Measurements from ENCODE around the gene SEMA3G.

Gene SEMA3G

DNA sequence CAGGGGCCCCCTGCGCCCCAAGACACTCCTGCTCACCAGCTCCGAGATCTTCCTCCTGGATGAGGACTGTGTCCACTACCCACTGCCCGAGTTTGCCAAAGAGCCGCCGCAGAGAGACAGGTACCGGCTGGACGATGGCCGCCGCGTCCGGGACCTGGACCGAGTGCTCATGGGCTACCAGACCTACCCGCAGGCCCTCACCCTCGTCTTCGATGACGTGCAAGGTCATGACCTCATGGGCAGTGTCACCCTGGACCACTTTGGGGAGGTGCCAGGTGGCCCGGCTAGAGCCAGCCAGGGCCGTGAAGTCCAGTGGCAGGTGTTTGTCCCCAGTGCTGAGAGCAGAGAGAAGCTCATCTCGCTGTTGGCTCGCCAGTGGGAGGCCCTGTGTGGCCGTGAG lies 47.2 kb upstream of the SEMA3G start:
- Histone ChIP-seq H3K4me2 (ENCODE audit: insufficient read depth, low read length) (no peak overlapping the region), H3K27me3 (ENCODE audit: insufficient read depth, low read length, poor library complexity) (no peaks in the 10 kb centered on the region), H2AFZ (ENCODE audit: low read depth, low read length) (no peak overlapping the region), H3K79me2 (ENCODE audit: insufficient read depth, low read length) (no peaks in the 10 kb centered on the region), H3K4me3 (ENCODE audit: low read depth in 1 of 2, low read length in 2 of 2) (no peak overlapping the region), H3K27ac (ENCODE audit: low read length) (no peak overlapping the region), H4K20me1 (ENCODE audit: insufficient read depth, low read length) (peaks cover 15% of the 10 kb centered on the region), H3K36me3 (ENCODE audit: insufficient read depth, low read length) (peaks cover 63% of the 10 kb centered on the region), H3K4me1 (ENCODE audit: insufficient read depth, low read length) (no peaks in the 10 kb centered on the region), H3K9ac (ENCODE audit: low read depth, low read length) (no peak overlapping the region), H3K9me3 (ENCODE audit: insufficient read depth, low read length, severe bottlenecking) (no peaks in the 10 kb centered on the region)
- no peak for TF ChIP-seq EZH2 (IDR thresholded peaks at IDR 0.05; ENCODE audit: borderline replicate concordance, low read depth, low read length, severe bottlenecking)
- TF ChIP-seq, protein P1, sequence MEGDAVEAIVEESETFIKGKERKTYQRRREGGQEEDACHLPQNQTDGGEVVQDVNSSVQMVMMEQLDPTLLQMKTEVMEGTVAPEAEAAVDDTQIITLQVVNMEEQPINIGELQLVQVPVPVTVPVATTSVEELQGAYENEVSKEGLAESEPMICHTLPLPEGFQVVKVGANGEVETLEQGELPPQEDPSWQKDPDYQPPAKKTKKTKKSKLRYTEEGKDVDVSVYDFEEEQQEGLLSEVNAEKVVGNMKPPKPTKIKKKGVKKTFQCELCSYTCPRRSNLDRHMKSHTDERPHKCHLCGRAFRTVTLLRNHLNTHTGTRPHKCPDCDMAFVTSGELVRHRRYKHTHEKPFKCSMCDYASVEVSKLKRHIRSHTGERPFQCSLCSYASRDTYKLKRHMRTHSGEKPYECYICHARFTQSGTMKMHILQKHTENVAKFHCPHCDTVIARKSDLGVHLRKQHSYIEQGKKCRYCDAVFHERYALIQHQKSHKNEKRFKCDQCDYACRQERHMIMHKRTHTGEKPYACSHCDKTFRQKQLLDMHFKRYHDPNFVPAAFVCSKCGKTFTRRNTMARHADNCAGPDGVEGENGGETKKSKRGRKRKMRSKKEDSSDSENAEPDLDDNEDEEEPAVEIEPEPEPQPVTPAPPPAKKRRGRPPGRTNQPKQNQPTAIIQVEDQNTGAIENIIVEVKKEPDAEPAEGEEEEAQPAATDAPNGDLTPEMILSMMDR (IDR thresholded peaks at IDR 0.05; ENCODE audit: borderline replicate concordance, extremely low read depth, low read length, poor library complexity, severe bottlenecking) = no peak
- no peak for DNase-seq
- ATAC-seq (ENCODE audit: insufficient read depth, low read depth) = no peak

DNA sequence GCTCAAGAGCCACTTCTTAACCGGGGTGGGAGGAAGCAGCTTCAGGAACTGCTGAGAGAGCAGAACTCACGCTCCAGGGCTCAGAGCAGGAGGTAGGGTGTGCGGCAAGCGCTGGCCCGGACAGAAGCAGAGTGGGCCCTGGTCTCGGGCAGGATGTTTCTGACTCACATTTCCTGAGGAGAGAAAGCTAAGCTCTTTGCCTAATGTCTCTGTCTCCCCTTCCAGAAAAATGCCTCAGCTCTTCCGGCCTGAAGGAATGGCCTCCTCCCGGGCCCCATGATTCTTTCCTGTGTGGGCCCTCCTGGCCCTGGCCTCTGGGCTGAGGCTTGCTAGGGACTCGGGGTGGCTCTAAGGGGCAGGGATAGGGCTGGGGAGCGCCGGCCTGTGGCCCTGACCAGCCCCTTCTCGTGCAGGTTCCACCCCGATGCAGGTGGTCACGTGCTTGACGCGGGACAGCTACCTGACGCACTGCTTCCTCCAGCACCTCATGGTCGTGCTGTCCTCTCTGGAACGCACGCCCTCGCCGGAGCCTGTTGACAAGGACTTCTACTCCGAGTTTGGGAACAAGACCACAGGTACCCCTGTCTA lies 46.1 kb upstream of the SEMA3G start:
- Histone ChIP-seq H3K9ac (ENCODE audit: low read depth, low read length) (no peak overlapping the region), H3K36me3 (ENCODE audit: insufficient read depth, low read length) (peaks cover 74% of the 10 kb centered on the region), H3K4me1 (ENCODE audit: insufficient read depth, low read length) (no peaks in the 10 kb centered on the region), H2AFZ (ENCODE audit: low read depth, low read length) (no peak overlapping the region), H3K27ac (ENCODE audit: low read length) (no peak overlapping the region), H3K4me2 (ENCODE audit: insufficient read depth, low read length) (no peak overlapping the region), H3K79me2 (ENCODE audit: insufficient read depth, low read length) (no peaks in the 10 kb centered on the region), H3K9me3 (ENCODE audit: insufficient read depth, low read length, severe bottlenecking) (no peaks in the 10 kb centered on the region), H3K4me3 (ENCODE audit: low read depth in 1 of 2, low read length in 2 of 2) (no peak overlapping the region), H4K20me1 (ENCODE audit: insufficient read depth, low read length) (peaks cover 15% of the 10 kb centered on the region), H3K27me3 (ENCODE audit: insufficient read depth, low read length, poor library complexity) (no peaks in the 10 kb centered on the region)
- DNase-seq (no peak), ATAC-seq (ENCODE audit: insufficient read depth, low read depth) (no peak)
- TF ChIP-seq, protein P1 (IDR thresholded peaks at IDR 0.05; ENCODE audit: borderline replicate concordance, extremely low read depth, low read length, poor library complexity, severe bottlenecking) = no peak
- TF ChIP-seq EZH2 (IDR thresholded peaks at IDR 0.05; ENCODE audit: borderline replicate concordance, low read depth, low read length, severe bottlenecking) = no peak

DNA sequence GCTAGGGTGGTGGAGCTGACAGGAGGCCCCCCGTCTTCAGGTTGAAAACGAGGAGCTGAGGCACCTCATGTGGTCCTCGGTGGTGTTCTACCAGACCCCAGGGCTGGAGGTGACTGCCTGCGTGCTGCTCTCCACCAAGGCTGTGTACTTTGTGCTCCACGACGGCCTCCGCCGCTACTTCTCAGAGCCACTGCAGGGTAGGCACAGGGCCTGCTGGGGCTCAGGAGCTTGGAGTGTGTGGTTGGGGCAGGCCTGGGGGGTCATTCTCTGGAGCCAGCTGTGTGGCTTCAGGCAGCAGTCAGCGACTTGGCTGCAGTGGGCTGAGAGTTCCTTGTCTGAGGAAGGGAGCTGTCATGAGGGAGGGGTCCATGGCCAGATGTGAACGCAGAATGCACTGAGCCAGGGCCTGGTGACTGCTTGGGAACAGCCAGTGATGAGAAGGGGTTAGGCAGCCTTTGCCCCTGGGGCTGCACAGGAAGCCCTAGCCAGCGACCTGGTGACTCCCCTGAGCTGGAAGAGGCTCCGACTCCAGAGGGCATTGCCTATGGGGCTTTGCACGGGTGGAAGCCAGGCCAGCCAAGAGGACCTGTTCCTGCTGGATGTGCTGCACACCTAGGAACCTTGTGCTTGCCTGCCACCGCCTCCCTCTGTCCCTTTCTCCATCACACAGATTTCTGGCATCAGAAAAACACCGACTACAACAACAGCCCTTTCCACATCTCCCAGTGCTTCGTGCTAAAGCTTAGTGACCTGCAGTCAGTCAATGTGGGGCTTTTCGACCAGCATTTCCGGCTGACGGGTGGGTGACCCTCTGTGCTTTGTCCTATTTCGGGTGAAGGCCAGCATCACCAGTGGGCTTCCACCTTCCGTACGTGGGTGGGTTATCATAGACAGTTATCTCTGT lies 45.4 kb upstream of the SEMA3G start:
- Histone ChIP-seq H3K36me3 (ENCODE audit: insufficient read depth, low read length) (peaks cover 79% of the 10 kb centered on the region), H3K27ac (ENCODE audit: low read length) (no peak overlapping the region)
- ATAC-seq (ENCODE audit: insufficient read depth, low read depth) = no peak

More for the DNA sequence above, 45.4 kb upstream of the SEMA3G start:
- H3K79me2 ChIP-seq (ENCODE audit: insufficient read depth, low read length) = no peaks in the 10 kb centered on the region
- no peak for TF ChIP-seq EZH2 (IDR thresholded peaks at IDR 0.05; ENCODE audit: borderline replicate concordance, low read depth, low read length, severe bottlenecking)
- TF ChIP-seq, protein P1 (IDR thresholded peaks at IDR 0.05; ENCODE audit: borderline replicate concordance, extremely low read depth, low read length, poor library complexity, severe bottlenecking) = no peak
- no peak overlapping the region for H3K9ac ChIP-seq (ENCODE audit: low read depth, low read length)
- DNase-seq = no peak
- peaks cover 15% of the 10 kb centered on the region for H4K20me1 ChIP-seq (ENCODE audit: insufficient read depth, low read length)
- no peaks in the 10 kb centered on the region for H3K9me3 ChIP-seq (ENCODE audit: insufficient read depth, low read length, severe bottlenecking)
- no peaks in the 10 kb centered on the region for H3K4me1 ChIP-seq (ENCODE audit: insufficient read depth, low read length)
- H3K4me2 ChIP-seq (ENCODE audit: insufficient read depth, low read length) = no peak overlapping the region
- H2AFZ ChIP-seq (ENCODE audit: low read depth, low read length) = no peak overlapping the region
- no peak overlapping the region for H3K4me3 ChIP-seq (ENCODE audit: low read depth in 1 of 2, low read length in 2 of 2)
- H3K27me3 ChIP-seq (ENCODE audit: insufficient read depth, low read length, poor library complexity) = no peaks in the 10 kb centered on the region
